B cell (primary cell): Measurements from ENCODE around the gene HMOX1. TPM values are rescaled to one million over a fixed set of nuclear protein-coding genes. Genes with fewer than 3 reads are reported as not detected.

ENCODE experiments used
- ATAC-seq: fragments of 200-7000 bp; cut with Tn5 transposase; one replicate; pipeline ENCODE4 v1.10.0; 2021; ENCODE audit warnings: low read depth, mild to moderate bottlenecking, moderate number of reproducible peaks, moderate library complexity
- CTCF ChIA-PET: fragments of 350-600 bp; sonication (Branson Sonifier 250); formaldehyde crosslinking; loops from one replicate; lab custom pipeline; 2021; ENCODE audit warnings: antibody characterized with exemption, inconsistent platforms; lab: Charles Lee
- POLR2A ChIA-PET: fragments of 350-600 bp; sonication (Branson Sonifier 250); formaldehyde crosslinking; loops from one replicate; lab custom pipeline; 2021; ENCODE audit warnings: antibody characterized with exemption; lab: Charles Lee
- DNase-seq: peaks from one replicate; pipeline ENCODE4 v3.0.0; 2013
- H2AFZ ChIP-seq: 2 replicates; pipeline ENCODE4 v1.6.1; 2012; ENCODE audit warnings: mild to moderate bottlenecking, low read depth, low read length; ENCODE audit not compliant: insufficient read depth, poor library complexity, severe bottlenecking
- H3K27ac ChIP-seq, 2 donors: 1 replicate in 1 of 2; 2 replicates in 1 of 2; pipeline ENCODE4 v1.5.1; 2012 to 2013; ENCODE audit warnings: low read length in 2 of 2, mild to moderate bottlenecking in 2 of 2, moderate library complexity in 1 of 2
- H3K27me3 ChIP-seq, 4 experiments: fragments of 200-600 bp in 1 of 4; sonication (generic) in 1 of 4; replicated peaks in 1 of 4; 1 replicate in 2 of 4; 2 replicates in 2 of 4; pipeline versions ENCODE4 v1.6.1 to v1.7.0; 2013 to 2016; ENCODE audit warnings: low read length in 3 of 4, mild to moderate bottlenecking in 2 of 4, mixed read lengths in 1 of 4, moderate library complexity in 1 of 4; ENCODE audit not compliant: insufficient read depth in 4 of 4, control insufficient read depth in 3 of 4; ENCODE audit errors: control extremely low read depth in 1 of 4
- H3K36me3 ChIP-seq, 2 experiments: replicated peaks in 1 of 2; 1 replicate in 1 of 2; 2 replicates in 1 of 2; pipeline versions ENCODE4 v1.6.1 to v1.7.1; 2013; ENCODE audit warnings: low read length in 1 of 2; ENCODE audit not compliant: insufficient read depth in 2 of 2, control insufficient read depth in 1 of 2; ENCODE audit errors: control extremely low read depth in 1 of 2, extremely low read depth in 1 of 2
- H3K4me1 ChIP-seq, 2 donors: fragments of 200-600 bp in 1 of 2; sonication (generic) in 1 of 2; 1 replicate in 1 of 2; 2 replicates in 1 of 2; pipeline versions ENCODE4 v1.5.1 to v1.6.1; 2013 to 2017; ENCODE audit warnings: low read length in 2 of 2; ENCODE audit not compliant: control insufficient read depth in 2 of 2, insufficient read depth in 2 of 2
- H3K4me2 ChIP-seq: replicated peaks from 2 replicates; pipeline ENCODE3; 2012; ENCODE audit warnings: mild to moderate bottlenecking, low read depth, low read length; ENCODE audit not compliant: poor library complexity, severe bottlenecking
- H3K4me3 ChIP-seq, 5 experiments: fragments of 200-600 bp in 1 of 5; sonication (generic) in 1 of 5; 1 replicate in 3 of 5; 2 replicates in 2 of 5; pipeline versions ENCODE4 v1.5.1 to v1.7.0; 2011 to 2016; ENCODE audit warnings: low read length in 4 of 5, mild to moderate bottlenecking in 4 of 5, low read depth in 2 of 5, control low read depth in 1 of 5, moderate library complexity in 1 of 5; ENCODE audit not compliant: insufficient read depth in 1 of 5; ENCODE audit errors: control extremely low read depth in 1 of 5, extremely low read depth in 1 of 5
- H3K79me2 ChIP-seq: fragments of 200-600 bp; sonication (generic); one replicate; pipeline ENCODE4 v1.6.0; 2016; ENCODE audit warnings: low read length; ENCODE audit not compliant: control insufficient read depth, insufficient read depth
- H3K9ac ChIP-seq: fragments of 200-600 bp; sonication (generic); 2 replicates; pipeline ENCODE4 v1.6.1; 2017; ENCODE audit warnings: mild to moderate bottlenecking, low read length, moderate library complexity
- H3K9me3 ChIP-seq, 3 donors: one replicate each; pipeline versions ENCODE4 v1.6.1 to v1.7.1; 2013; ENCODE audit warnings: low read length in 2 of 3; ENCODE audit not compliant: control insufficient read depth in 2 of 3, insufficient read depth in 1 of 3; ENCODE audit errors: control extremely low read depth in 1 of 3
- H4K20me1 ChIP-seq: 2 replicates; pipeline ENCODE4 v1.6.0; 2012; ENCODE audit warnings: mild to moderate bottlenecking, low read length; ENCODE audit not compliant: insufficient read depth, control insufficient read depth, poor library complexity, severe bottlenecking
- H3K27ac Mint-ChIP-seq: one replicate; pipeline ENCODE4 v1.8.0; 2021; ENCODE audit warnings: mixed read lengths
- H3K27me3 Mint-ChIP-seq: one replicate; pipeline ENCODE4 v1.8.0; 2021; ENCODE audit warnings: mixed read lengths
- H3K4me1 Mint-ChIP-seq: one replicate; pipeline ENCODE4 v1.8.0; 2021; ENCODE audit warnings: mixed read lengths
- H3K4me3 Mint-ChIP-seq: one replicate; pipeline ENCODE4 v1.8.0; 2021; ENCODE audit warnings: mixed read lengths
- H3K9me3 Mint-ChIP-seq: one replicate; pipeline ENCODE4 v1.8.0; 2022; ENCODE audit warnings: mixed read lengths; ENCODE audit not compliant: insufficient read depth
- CTCF ChIP-seq: fragments of 200-600 bp; IDR thresholded peaks from one replicate; pipeline ENCODE4 v1.8.0; 2022; ENCODE audit warnings: antibody characterized with exemption, mild to moderate bottlenecking
- EZH2 ChIP-seq: IDR thresholded peaks from 2 replicates; pipeline ENCODE4 v1.6.1; 2012; ENCODE audit warnings: borderline replicate concordance, low read depth, mild to moderate bottlenecking, moderate library complexity, low read length; ENCODE audit not compliant: insufficient read depth, poor library complexity, severe bottlenecking
- WGBS: methylation state at CpG from one replicate; pipeline ENCODE4 v1.1.5; 2013; ENCODE audit warnings: missing lambda C conversion rate; ENCODE audit not compliant: insufficient coverage; 5-methylcytosine and 5-hydroxymethylcytosine counted together
- intact Hi-C: fragments of 100-400 bp; cut with micrococcal nuclease; formaldehyde crosslinking; loops from one replicate; pipeline ENCODE4 v1.10.0; 2022
- polyA plus RNA-seq: library from polyadenylated mRNA; depleted of rRNA; stranded (reverse); fragments of >200 nt; gene quantifications from 2 replicates; pipeline ENCODE4 v1.2.3, GENCODE V29; 2012
- total RNA-seq, 2 donors: library from RNA; stranded (reverse); fragments of 120-200 nt in 1 of 2; gene quantifications; 1 replicate in 1 of 2; 2 replicates in 1 of 2; pipeline versions ENCODE4 v1.2.3 to v1.2.4, GENCODE V29; 2013 to 2022

The HMOX1 gene
- total and polyA plus RNA-seq, 2 donors (not counting 1 experiment from before 2014, with no cell fraction given): 9.4 to 21.9 TPM

DNA sequence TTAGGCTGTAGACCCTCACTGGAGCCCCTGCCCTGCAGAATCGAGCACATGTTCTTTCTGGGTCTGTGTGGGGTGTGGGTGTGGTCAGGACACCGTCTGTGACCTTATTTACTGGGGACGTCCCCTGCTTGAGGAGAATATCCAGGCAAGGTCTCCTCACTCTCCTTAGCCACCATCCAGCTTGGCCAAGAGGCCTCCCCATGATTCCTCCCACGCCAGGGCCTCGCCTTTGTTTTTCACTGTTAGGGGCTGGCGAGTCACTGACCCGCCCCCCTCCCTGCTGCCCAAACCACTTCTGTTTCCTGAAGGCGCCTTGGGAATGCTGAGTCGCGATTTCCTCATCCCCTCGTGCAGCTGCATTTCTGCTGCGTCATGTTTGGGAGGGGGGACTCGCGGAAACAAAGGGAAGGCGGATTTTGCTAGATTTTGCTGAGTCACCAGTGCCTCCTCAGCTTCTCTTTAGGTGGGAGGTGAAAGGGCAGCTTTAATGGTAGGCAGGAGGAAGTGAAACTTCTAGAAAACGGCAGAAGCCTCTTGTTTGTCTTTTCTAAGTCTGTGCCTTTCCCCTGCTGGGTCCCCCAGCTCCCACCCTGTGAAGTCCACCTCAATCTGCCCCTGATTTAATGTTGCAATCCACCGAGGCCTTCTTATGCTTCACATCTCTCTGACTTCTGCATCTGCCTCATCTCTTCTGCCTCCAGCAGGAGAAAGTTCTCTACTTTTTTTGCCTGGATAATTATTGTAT lies 4.0 kb upstream of the HMOX1 start:
- ChIA-PET POLR2A (interaction anchor here (0.7 to 2.7 kb wide), 4 partner anchors 16 to 1003 kb away, joined by 3 to 28 read pairs (median 7); no protein-coding TSS in a partner anchor), CTCF (interaction anchor here (0.8 to 2.9 kb wide), 7 partner anchors 22 to 71 kb away, joined by 3 to 22 read pairs (median 4); no protein-coding TSS in a partner anchor)
- peaks cover 0 to 4% (median 0%) of the 10 kb centered on the region in 3 donors for H3K9me3 ChIP-seq
- H2AFZ ChIP-seq: no peak overlapping the region
- peak overlapping the region; percentile 79 for H3K4me3 Mint-ChIP-seq
- H3K4me3 ChIP-seq: peak overlapping the region in 1 of 5 experiments; percentile 38
- H3K4me1 Mint-ChIP-seq: peaks cover 50% of the 10 kb centered on the region
- H3K4me2 ChIP-seq: peak overlapping the region; percentile 68
- intact Hi-C loops: loop anchor here (1.0 kb wide), 4 partner anchors 10 to 33 kb away; no protein-coding TSS in a partner anchor
- H3K27ac Mint-ChIP-seq: peak overlapping the region; percentile 93
- peak; percentile 87 for DNase-seq
- no peaks in the 10 kb centered on the region for H3K36me3 ChIP-seq
- H3K27me3 ChIP-seq: peaks cover 0 to 8% (median 0%) of the 10 kb centered on the region in 4 experiments
- TF ChIP-seq EZH2 (no peak), CTCF (no peak)
- peaks cover 35 to 46% of the 10 kb centered on the region in 2 donors for H3K4me1 ChIP-seq
- WGBS: 2% methylated on average over 11 of the region's 17 CpGs
- H3K9ac ChIP-seq: no peak overlapping the region
- H3K27me3 Mint-ChIP-seq: no peaks in the 10 kb centered on the region
- H3K9me3 Mint-ChIP-seq: no peaks in the 10 kb centered on the region
- H3K79me2 ChIP-seq: no peaks in the 10 kb centered on the region
- peak; percentile 77 for ATAC-seq
- no peak overlapping the region for H3K27ac ChIP-seq
- H4K20me1 ChIP-seq: no peaks in the 10 kb centered on the region

- no peak overlapping the region for H3K4me3 ChIP-seq
- H3K4me1 ChIP-seq: peaks cover 35 to 44% of the 10 kb centered on the region in 2 donors
- no peaks in the 10 kb centered on the region for H3K36me3 ChIP-seq
- no peak overlapping the region for H2AFZ ChIP-seq
- TF ChIP-seq CTCF (no peak), EZH2 (no peak)
- H3K79me2 ChIP-seq: no peaks in the 10 kb centered on the region
- Mint-ChIP-seq H3K4me3 (peak overlapping the region; percentile 79), H3K27ac (peak overlapping the region; percentile 93), H3K4me1 (peaks cover 48% of the 10 kb centered on the region), H3K9me3 (no peaks in the 10 kb centered on the region), H3K27me3 (no peaks in the 10 kb centered on the region)
- H3K27ac ChIP-seq: no peak overlapping the region
- ChIA-PET POLR2A (interaction anchor here (1.4 to 2.7 kb wide), 2 partner anchors 25 to 33 kb away, joined by 11 to 28 read pairs; no protein-coding TSS in a partner anchor), CTCF (interaction anchor here (1.0 to 5.2 kb wide), 5 partner anchors 23 to 33 kb away, joined by 3 to 34 read pairs (median 5); no protein-coding TSS in a partner anchor)
- no peaks in the 10 kb centered on the region for H4K20me1 ChIP-seq
- H3K9me3 ChIP-seq: no peaks in the 10 kb centered on the region
- WGBS: 90% methylated on average over 3 of the region's 3 CpGs
- no peak for DNase-seq
- intact Hi-C loops: loop anchor here (1.0 kb wide), 4 partner anchors 10 to 33 kb away; no protein-coding TSS in a partner anchor
- ATAC-seq: no peak
- peaks cover 0 to 8% (median 0%) of the 10 kb centered on the region in 4 experiments for H3K27me3 ChIP-seq
- no peak overlapping the region for H3K9ac ChIP-seq
- peak overlapping the region; percentile 68 for H3K4me2 ChIP-seq
Observed at GRCh38 chr22:35377735-35378134, 3.2 kb upstream of the HMOX1 start.
